CD4-positive, alpha-beta T cell treated with Interferon gamma for 1 hour (primary cell): ENCODE data around the gene SUGP1.

Source experiments
- DNase-seq: peaks from one replicate; pipeline ENCODE4 v3.0.0-alpha.2; 2020

Gene SUGP1

DNA sequence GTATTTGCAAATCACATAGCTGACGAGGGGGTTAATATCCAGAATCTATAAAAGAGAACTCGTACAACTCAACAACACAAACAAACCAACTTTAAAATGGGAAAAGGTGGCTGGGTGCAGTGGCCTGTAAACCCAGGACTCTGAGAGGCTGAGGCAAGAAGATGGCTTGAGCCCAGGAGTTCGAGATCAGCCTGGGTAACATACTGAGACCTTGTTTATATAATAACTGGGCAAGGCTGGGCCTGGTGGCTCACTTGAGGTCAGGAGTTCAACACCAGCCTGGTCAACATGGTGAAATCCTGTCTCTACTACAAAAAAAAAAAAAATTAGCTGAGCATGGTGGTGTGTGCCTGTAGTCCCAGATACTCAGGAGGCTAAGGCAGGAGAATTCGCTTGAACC is 25.4 kb downstream of the SUGP1 start:
- no peak for DNase-seq

DNA sequence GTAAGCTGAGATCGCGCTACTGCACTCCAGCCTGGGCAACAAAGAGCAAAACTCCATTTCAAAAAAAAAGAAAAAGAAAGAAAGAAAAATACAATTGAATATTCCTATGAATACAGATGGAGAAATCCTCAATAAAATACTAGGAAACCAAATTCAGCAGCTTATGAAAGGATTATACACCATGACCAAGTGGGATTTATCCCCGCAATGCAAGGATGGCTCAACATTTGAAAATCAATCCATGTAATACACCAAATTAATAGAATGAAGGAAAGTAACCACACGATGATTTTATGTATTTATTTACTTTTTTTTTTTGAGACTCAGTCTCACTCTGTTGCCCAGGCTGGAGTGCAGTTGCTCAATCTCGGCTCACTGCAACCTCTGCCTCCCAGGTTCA is 27.7 kb downstream of the SUGP1 start:
- DNase-seq: no peak

- no peak for DNase-seq
Measured at GRCh38 chr19:19285686-19286085, 34.6 kb downstream of the SUGP1 start.

GRCh38 chr19:19280561-19280960 is 39.7 kb downstream of the SUGP1 start:
- DNase-seq: no peak

- no peak for DNase-seq
Measured at GRCh38 chr19:19279853-19280252, 40.5 kb downstream of the SUGP1 start.

DNA sequence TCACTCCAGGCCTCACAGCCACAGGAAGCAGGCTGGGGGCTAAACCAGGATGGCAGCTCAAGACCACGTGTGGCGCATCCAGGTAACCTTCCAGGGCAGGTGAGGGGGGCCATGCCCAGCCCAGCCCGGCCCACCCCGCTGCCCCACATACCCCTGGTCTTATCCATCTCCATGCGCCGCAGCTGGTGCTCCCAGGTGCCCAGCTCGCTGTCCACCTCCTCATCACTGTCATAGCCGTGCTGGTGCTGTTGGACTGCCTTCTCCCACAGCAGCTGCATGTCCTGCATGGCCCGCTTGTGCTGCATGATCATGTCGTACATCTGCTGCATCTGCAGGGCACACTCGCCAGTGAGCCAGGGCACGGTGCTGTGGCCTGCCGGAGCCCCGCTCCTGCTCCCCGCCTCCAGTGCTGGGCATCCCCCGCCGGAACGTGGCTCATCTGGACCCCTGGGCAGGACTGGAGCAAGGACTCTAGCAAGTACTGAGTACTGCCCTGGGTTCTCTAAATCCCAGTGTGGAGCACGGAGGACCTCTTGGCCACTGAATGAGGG is 41.2 kb downstream of the SUGP1 start:
- DNase-seq: no peak

DNA sequence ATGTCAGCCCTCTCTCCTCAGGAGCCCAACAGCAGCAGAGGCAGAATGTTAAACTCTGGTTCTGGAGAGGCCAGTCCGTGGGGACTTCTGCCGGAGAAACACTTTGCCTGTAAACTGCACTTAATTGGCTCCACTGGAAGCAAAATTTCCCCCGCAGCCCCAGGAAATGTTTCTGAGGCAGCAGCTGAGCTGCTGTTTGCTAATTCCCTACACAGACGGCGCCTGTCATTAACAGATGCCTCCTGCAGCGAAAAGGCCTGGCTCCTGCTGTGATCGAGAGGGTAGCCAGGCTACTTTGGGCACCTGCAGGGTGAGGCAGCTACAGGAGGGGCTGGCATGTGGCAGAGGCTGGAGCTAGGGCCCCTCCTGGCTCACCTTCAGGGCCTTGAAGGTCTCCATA is 42.0 kb downstream of the SUGP1 start:
- DNase-seq: no peak

DNA sequence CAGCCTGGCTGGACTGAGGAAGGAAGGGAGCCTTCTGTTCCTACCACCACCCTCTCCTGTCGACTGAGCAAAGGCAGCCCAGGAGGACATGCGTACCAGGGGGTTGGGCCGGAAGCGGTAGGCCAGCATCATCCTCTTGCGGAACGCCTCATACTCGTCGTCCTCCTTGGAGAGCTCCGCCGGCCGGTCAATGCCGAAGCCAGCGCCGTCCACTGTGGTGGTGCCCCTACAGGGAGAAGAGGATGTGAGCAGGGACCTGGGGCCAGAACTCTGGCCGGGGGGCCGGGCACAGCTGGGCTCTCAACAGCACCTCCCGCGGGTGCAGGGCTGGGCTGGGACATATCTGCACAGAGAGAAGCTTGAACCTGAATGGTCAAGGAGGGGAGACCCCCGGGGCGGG is 43.5 kb downstream of the SUGP1 start:
- DNase-seq: no peak

- DNase-seq: no peak
Measured at GRCh38 chr19:19276386-19276785, 43.9 kb downstream of the SUGP1 start.

GRCh38 chr19:19274716-19275565 is 45.4 kb downstream of the SUGP1 start:
- DNase-seq: no peak

DNA sequence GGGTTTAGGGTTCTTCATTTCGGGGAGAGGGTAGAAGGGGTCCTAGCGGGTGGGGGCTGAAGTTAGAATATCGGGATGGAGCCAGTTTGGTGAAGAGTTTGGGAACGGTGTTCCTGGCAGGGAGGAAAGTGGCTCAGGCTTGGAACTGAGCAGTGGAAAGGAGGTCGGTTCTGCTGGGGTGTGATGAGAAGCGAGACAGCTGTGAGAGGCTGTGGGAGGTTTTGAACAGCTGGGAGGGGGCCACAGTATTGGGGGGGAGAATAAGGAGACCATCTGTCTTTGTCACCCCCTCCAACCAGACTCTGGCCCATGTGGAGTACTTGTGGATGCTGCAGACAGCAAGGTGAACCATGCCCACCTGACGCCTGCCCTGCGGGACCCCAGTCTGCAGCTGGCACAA is 46.2 kb downstream of the SUGP1 start:
- DNase-seq: no peak

- no peak for DNase-seq
Measured at GRCh38 chr19:19271828-19272599, 48.3 kb downstream of the SUGP1 start.

GRCh38 chr19:19270749-19271571 is 49.3 kb downstream of the SUGP1 start:
- no peak for DNase-seq

GRCh38 chr19:19269952-19270694 is 50.2 kb downstream of the SUGP1 start:
- no peak for DNase-seq

DNA sequence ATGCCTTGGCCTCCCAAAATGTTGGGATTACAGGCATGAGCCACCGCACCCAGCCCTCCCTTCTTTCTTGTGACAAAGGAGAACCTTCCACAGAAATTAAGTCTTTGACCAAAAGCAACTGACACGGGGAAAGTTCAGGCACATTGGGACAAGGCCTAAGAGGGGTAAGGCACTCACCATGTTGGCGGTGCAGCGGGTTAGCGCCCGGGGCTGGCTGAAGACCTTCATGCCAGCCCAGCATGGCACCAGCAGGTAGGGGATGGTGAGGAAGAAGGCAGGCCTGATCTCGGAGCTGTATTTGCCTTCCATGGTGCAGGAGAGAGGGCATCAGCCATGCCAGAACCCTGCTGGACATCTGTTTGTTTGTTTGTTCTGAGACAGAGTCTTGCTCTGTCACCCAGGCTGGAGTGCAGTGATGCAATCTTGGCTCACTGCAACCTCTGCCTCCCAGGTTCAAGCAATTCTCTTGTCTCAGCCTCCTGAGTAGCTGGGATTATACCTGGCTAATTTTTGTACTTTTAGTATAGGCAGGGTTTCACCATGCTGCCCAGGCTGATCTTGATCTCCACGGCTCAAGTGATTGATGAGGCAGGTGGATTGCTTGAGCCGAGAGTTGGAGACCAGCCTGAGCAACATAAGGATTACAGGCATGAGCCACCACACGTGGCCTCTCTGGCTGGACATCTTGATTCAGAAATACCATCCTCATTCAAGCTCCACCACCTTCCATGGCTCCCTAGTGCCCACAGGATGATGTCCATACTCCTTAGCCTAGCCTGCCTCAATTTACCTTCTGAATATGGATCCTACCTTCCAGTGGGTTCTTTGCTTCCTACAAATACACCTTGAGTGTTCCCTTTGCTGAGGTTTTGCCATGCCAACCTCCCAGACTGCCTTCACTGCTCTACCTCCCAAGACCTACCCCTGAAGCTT is 51.6 kb downstream of the SUGP1 start:
- no peak for DNase-seq

GRCh38 chr19:19267305-19267704 is 53.0 kb downstream of the SUGP1 start:
- DNase-seq: no peak

DNA sequence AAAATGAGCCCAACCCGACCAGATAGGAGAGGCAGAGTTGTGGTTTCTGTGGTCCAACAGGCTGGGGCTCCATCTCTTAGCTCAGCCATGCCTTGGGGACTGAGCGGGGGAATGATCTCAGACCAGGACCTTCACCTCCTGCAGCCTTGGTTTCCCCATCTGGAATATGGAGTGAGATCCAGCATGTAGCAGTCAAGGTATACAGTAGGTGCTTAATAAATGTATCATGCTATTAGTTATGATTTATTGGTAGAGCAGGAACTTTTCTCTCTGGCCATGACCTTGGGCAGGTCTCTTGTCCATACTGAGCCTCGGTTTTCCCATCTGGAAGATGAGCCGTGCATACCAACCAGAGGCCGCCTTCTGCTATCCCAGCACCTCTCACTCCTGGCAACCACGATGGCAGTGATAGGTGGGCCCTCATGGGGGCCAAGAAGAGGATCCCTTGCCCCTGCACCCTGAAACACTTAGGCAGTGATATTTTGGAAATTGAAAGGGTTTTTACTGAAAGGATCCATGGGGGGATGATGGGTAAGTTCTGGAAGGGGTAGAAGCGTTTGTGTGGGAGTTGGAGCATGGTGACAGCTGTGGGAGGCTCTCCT is 56.3 kb downstream of the SUGP1 start:
- no peak for DNase-seq

DNA sequence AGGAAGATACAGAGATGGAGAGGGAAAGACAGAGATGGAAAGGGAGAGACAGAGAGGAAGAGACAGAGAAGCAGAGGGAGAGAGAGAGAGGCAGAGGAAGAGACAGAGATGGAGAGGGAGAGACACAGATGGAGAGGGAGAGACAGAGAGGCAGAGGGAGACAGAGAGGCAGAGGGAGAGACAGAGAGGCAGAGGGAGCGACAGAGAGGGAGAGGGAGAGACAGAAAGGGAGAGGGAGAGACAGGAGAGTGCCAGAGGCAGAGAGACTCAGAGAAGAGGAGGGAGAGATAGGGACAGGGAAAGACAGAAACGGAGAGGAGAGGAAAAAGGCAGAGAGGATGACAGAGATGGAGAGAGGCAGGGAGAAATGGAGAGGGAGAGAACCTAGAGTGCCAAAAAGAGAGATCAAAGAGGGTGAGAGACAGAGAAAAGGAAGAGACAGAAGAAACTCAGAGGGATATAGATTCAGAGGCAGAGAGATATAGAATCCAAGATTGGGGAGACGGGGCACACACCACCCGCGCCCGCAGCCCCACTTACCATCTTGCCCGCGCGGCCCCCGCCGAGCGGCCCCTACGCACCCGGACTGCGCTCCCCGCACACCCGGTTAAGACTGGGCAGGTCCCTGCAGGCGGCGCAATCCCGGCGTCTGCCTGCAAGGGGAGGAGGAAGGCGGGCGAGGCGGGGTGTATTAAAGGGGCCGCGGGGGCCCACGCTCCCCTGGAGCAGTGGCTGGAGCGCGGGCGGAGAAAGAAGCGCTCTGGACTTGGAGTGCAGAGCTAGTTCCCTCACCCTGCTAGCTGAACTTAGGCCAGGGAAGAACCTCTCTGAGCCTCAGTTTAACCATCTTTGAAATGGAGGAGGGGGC is 57.9 kb downstream of the SUGP1 start:
- DNase-seq: no peak

DNA sequence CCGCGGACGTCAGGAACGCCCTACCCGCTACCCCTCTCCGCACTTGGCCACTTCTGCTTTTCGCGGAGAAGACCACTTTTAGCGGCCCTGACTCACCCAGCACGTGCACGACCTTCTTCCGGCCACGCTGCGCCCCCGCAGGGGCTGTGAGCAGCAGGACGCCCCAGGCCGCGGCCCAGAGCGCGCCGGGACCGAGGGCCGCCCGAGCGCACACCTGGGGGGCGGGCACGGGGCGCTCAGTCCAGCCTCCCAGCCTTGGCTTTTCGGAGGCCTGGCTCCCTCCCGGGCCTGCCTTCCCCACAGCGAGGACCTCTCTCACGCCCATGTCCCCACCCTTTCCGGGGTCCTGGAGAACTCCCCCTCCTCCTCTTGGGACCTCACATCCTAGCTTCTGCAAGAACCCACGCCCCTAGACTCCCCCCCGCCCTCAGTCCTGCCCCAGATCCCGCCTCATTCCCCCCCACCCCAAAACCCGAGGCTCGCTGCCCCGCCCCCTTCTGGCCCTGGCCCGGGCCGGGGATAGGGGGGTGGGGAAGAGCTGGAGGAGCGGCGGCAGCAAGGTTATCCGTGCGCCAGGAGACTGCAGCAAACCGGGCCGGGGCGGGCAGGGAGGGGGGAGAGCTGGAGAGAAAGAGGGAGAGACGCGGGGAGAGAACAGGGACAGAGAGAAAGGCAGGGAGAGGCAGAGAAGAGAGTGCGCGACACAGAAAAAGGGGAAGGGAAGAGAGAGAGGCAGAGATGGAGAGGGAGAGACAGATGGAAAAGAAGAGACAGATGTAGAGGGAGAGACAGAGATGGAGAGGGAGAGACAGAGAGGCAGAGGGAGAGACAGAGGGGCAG is 58.7 kb downstream of the SUGP1 start:
- no peak for DNase-seq
